ENCODE measurements around the gene FCGR3A.
"Not testable (repeated sequence)": the region's sequence is repeated elsewhere in the genome, so short reads cannot be mapped to it uniquely, and the experiment has no call there.

Gene FCGR3A

GRCh38 chr1:161549652-161550051, at the start of gene FCGR3A:
FCGR3A (minus strand) TSS chr1:161549818; CDS start chr1:161549736, 82 bp downstream.
- no peak for DNase-seq

GRCh38 chr1:161597077-161597476, 47.5 kb upstream of the FCGR3A start:
- DNase-seq, result not testable (repeated sequence)

- not testable (repeated sequence) for DNase-seq
These were observed 46.0 kb upstream of the FCGR3A start for GRCh38 chr1:161595583-161595982.

GRCh38 chr1:161595173-161595572, 45.6 kb upstream of the FCGR3A start:
- DNase-seq, result not testable (repeated sequence)

GRCh38 chr1:161594269-161594984, 44.8 kb upstream of the FCGR3A start:
- DNase-seq, result not testable (repeated sequence)

- not testable (repeated sequence) for DNase-seq
These were observed 43.6 kb upstream of the FCGR3A start for GRCh38 chr1:161593092-161593755.

GRCh38 chr1:161592586-161592985, 43.0 kb upstream of the FCGR3A start:
- not testable (repeated sequence) for DNase-seq

GRCh38 chr1:161589920-161590319, 40.3 kb upstream of the FCGR3A start:
- not testable (repeated sequence) for DNase-seq

- DNase-seq, result not testable (repeated sequence)
These were observed 39.7 kb upstream of the FCGR3A start for GRCh38 chr1:161589365-161589764.

GRCh38 chr1:161588596-161588995, 39.0 kb upstream of the FCGR3A start:
- not testable (repeated sequence) for DNase-seq

GRCh38 chr1:161582882-161583281, 33.3 kb upstream of the FCGR3A start:
- DNase-seq, result not testable (repeated sequence)

GRCh38 chr1:161580879-161581537, 31.4 kb upstream of the FCGR3A start:
- DNase-seq, result not testable (repeated sequence)

GRCh38 chr1:161579856-161580507, 30.4 kb upstream of the FCGR3A start:
- DNase-seq, result not testable (repeated sequence)

- not testable (repeated sequence) for DNase-seq
These were observed 27.1 kb upstream of the FCGR3A start for GRCh38 chr1:161576676-161577075.

- DNase-seq, result not testable (repeated sequence)
These were observed 22.1 kb upstream of the FCGR3A start for GRCh38 chr1:161571703-161572102.

- DNase-seq, result not testable (repeated sequence)
These were observed 17.0 kb upstream of the FCGR3A start for GRCh38 chr1:161566602-161566960.

GRCh38 chr1:161563522-161563921, 13.9 kb upstream of the FCGR3A start:
- DNase-seq, result not testable (repeated sequence)

GRCh38 chr1:161562441-161562840, 12.8 kb upstream of the FCGR3A start:
- DNase-seq, result not testable (repeated sequence)

- DNase-seq, result not testable (repeated sequence)
These were observed 11.5 kb upstream of the FCGR3A start for GRCh38 chr1:161560960-161561715.

GRCh38 chr1:161557506-161558450, 8.2 kb upstream of the FCGR3A start:
- DNase-seq, result not testable (repeated sequence)

- DNase-seq, result not testable (repeated sequence)
These were observed 7.4 kb upstream of the FCGR3A start for GRCh38 chr1:161556990-161557389.

All from stimulated activated CD4-positive, alpha-beta T cell treated with anti-CD3 and anti-CD28 coated beads, Interleukin-12 subunit alpha, Interleukin-12 subunit beta, amount 100 ng/mL, for 4 hours (primary cell).